OCI-LY1 (cell line): ENCODE measurements around the gene FLACC1.

Experiments used
- H2AFZ ChIP-seq: fragments of 200-600 bp; sonication (generic), shearing (Covaris generic); 2 replicates; pipeline ENCODE4 v1.6.0; 2014; ENCODE audit warnings: antibody characterized with exemption, mild to moderate bottlenecking, low read length
- H3F3A ChIP-seq: fragments of 200-600 bp; sonication (generic), shearing (Covaris generic); 2 replicates; pipeline ENCODE4 v1.6.0; 2014; ENCODE audit warnings: mild to moderate bottlenecking, antibody characterized with exemption, low read length, moderate library complexity; ENCODE audit not compliant: insufficient read depth
- H3K27ac ChIP-seq: fragments of 200-600 bp; sonication (generic); 2 replicates; pipeline ENCODE4 v1.5.1; 2014; ENCODE audit warnings: low read length, mixed run types, mild to moderate bottlenecking, low read depth; ENCODE audit not compliant: poor library complexity, severe bottlenecking
- H3K27me3 ChIP-seq: fragments of 200-600 bp; sonication (generic); 2 replicates; pipeline ENCODE4 v1.6.0; 2014; ENCODE audit warnings: antibody characterized with exemption, mild to moderate bottlenecking, low read length, moderate library complexity; ENCODE audit not compliant: insufficient read depth
- H3K36me3 ChIP-seq: fragments of 200-600 bp; sonication (generic); 2 replicates; pipeline ENCODE4 v1.6.1; 2014; ENCODE audit warnings: mild to moderate bottlenecking, antibody characterized with exemption, low read length, moderate library complexity, mixed read lengths; ENCODE audit not compliant: insufficient read depth
- H3K4me1 ChIP-seq: fragments of 200-600 bp; sonication (generic); 2 replicates; pipeline ENCODE4 v1.5.1; 2014; ENCODE audit warnings: mild to moderate bottlenecking, low read length, moderate library complexity; ENCODE audit not compliant: insufficient read depth, severe bottlenecking
- H3K4me2 ChIP-seq: fragments of 200-600 bp; sonication (generic), shearing (Covaris generic); 2 replicates; pipeline ENCODE4 v1.6.1; 2014; ENCODE audit warnings: low read length
- H3K4me3 ChIP-seq: fragments of 200-600 bp; sonication (generic); 2 replicates; pipeline ENCODE4 v1.5.1; 2014; ENCODE audit warnings: low read length, low read depth, mild to moderate bottlenecking, mixed read lengths; ENCODE audit not compliant: poor library complexity, severe bottlenecking
- H3K79me2 ChIP-seq: fragments of 200-600 bp; shearing (Covaris generic); 2 replicates; pipeline ENCODE4 v1.6.1; 2016; ENCODE audit warnings: mixed run types, low read length, mixed read lengths; ENCODE audit not compliant: insufficient read depth
- H3K9ac ChIP-seq: fragments of 200-600 bp; sonication (generic), shearing (Covaris generic); 2 replicates; pipeline ENCODE4 v1.6.1; 2014; ENCODE audit warnings: mild to moderate bottlenecking, low read length, mixed read lengths
- H3K9me2 ChIP-seq: fragments of 200-600 bp; sonication (generic), shearing (Covaris generic); 2 replicates; pipeline ENCODE4 v1.6.1; 2014; ENCODE audit warnings: low read depth, mild to moderate bottlenecking, low read length, mixed read lengths
- H3K9me3 ChIP-seq: fragments of 200-600 bp; shearing (Covaris generic); 2 replicates; pipeline ENCODE4 v1.6.1; 2014; ENCODE audit warnings: low read length, mixed read lengths
- H4K20me1 ChIP-seq: fragments of 200-600 bp; sonication (generic), shearing (Covaris generic); 2 replicates; pipeline ENCODE4 v1.6.0; 2016; ENCODE audit warnings: mild to moderate bottlenecking, low read length; ENCODE audit not compliant: insufficient read depth
- CTCF ChIP-seq: fragments of 200-600 bp; sonication (generic), shearing (Covaris generic); IDR thresholded peaks from 2 replicates; pipeline ENCODE4 v1.5.1; 2017; ENCODE audit warnings: mild to moderate bottlenecking, antibody characterized with exemption, low read length, moderate library complexity, mixed read lengths
- EZH2 ChIP-seq: fragments of 200-600 bp; sonication (generic), shearing (Covaris generic); IDR thresholded peaks from 2 replicates; pipeline ENCODE4 v1.8.0; 2017; ENCODE audit warnings: borderline replicate concordance, mixed run types, mild to moderate bottlenecking, antibody characterized with exemption, low read length, moderate library complexity, mixed read lengths

FLACC1 gene

DNA sequence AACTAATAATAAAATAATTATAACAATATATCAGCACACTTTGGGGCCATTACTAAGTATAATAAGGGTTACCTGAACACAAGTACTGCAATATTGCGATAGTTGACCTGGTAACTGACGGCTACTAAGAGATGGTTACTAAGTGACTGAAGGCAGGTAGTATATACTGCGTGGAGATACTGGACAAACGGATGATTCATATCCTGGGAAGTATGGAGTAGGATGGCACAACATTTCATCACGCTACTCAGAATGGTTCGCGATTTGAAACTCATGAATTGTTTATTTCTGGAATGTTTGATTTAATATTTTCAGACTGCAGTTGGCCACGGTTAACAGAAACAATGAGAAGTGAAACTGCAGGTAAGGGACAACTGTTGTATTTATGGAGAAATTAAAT, 39.5 kb upstream of the FLACC1 start:
- Histone ChIP-seq H3K27ac (no peak overlapping the region), H3K4me2 (no peak overlapping the region), H3K27me3 (no peaks in the 10 kb centered on the region), H3K36me3 (peaks cover 48% of the 10 kb centered on the region), H3K4me3 (no peak overlapping the region), H3K79me2 (no peaks in the 10 kb centered on the region), H3K9me3 (no peaks in the 10 kb centered on the region), H3K9ac (no peak overlapping the region), H3K9me2 (no peaks in the 10 kb centered on the region), H3F3A (no peaks in the 10 kb centered on the region), H2AFZ (no peak overlapping the region), H3K4me1 (no peaks in the 10 kb centered on the region), H4K20me1 (no peaks in the 10 kb centered on the region)
- TF ChIP-seq EZH2 = no peak
- TF ChIP-seq CTCF = no peak

DNA sequence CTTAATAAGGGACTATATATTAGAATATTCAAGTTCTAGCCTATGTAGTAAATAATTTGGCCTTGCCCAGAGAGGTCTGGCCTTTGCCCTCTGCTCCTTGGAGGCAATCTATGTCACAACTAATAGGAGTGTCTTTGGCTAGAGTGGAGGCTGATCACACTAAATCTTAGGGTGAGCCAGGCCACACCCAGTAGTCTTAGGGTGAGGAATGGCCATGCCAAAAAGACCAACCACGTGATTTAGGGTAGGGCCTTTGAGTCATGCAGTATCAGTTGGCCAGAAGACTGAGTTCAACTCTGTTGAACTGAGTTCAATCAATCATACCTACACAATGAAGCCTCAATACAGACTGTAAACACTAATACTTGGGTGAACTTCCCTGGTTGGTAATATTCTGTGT, 26.0 kb upstream of the FLACC1 start:
- H3K36me3 ChIP-seq = peaks cover 36% of the 10 kb centered on the region
- H3K4me1 ChIP-seq = no peaks in the 10 kb centered on the region
- no peak overlapping the region for H3K4me3 ChIP-seq
- H3F3A ChIP-seq = no peaks in the 10 kb centered on the region
- no peaks in the 10 kb centered on the region for H3K79me2 ChIP-seq
- no peak overlapping the region for H3K4me2 ChIP-seq
- H3K9ac ChIP-seq = no peak overlapping the region
- H3K9me2 ChIP-seq = no peaks in the 10 kb centered on the region
- TF ChIP-seq EZH2 (no peak), CTCF (no peak)
- no peak overlapping the region for H2AFZ ChIP-seq
- H3K27me3 ChIP-seq = no peaks in the 10 kb centered on the region
- H3K9me3 ChIP-seq = no peaks in the 10 kb centered on the region
- H4K20me1 ChIP-seq = no peaks in the 10 kb centered on the region
- H3K27ac ChIP-seq = no peak overlapping the region

- Histone ChIP-seq H4K20me1 (no peaks in the 10 kb centered on the region), H3K36me3 (peaks cover 21% of the 10 kb centered on the region), H3K4me2 (no peak overlapping the region), H3K79me2 (no peaks in the 10 kb centered on the region), H2AFZ (no peak overlapping the region), H3K27me3 (no peaks in the 10 kb centered on the region), H3K4me1 (no peaks in the 10 kb centered on the region), H3K27ac (no peak overlapping the region), H3K9me3 (no peaks in the 10 kb centered on the region), H3K4me3 (no peak overlapping the region), H3K9ac (no peak overlapping the region), H3F3A (no peaks in the 10 kb centered on the region), H3K9me2 (no peaks in the 10 kb centered on the region)
- TF ChIP-seq CTCF (no peak), EZH2 (no peak)
These were observed 21.6 kb upstream of the FLACC1 start for GRCh38 chr2:201378496-201379397.
